RWPE1 (cell line): ENCODE data around the gene PRAC2.

Experiments used
- CTCF ChIA-PET: fragments of 350-600 bp; sonication (Branson Sonifier 250); formaldehyde crosslinking; extraction: SDS; loops from one replicate; lab custom pipeline; 2021; lab: Yijun Ruan, JAX
- POLR2A ChIA-PET: fragments of 400-600 bp; formaldehyde crosslinking; extraction: SDS; loops from one replicate; lab custom pipeline; 2020; ENCODE audit warnings: antibody characterized with exemption; ENCODE audit not compliant: low non-redundant PET; lab: Yijun Ruan, JAX
- DNase-seq: peaks from one replicate; pipeline ENCODE4 v3.0.0; 2012; ENCODE audit warnings: low spot score
- H3K27ac ChIP-seq: fragments of 450-650 bp; 2 replicates; pipeline ENCODE4 v1.5.1; 2017
- CTCF ChIP-seq: fragments of 450-650 bp; conservative IDR thresholded peaks from 2 replicates; pipeline ENCODE4 v1.5.1; 2017; ENCODE audit warnings: low read depth, mild to moderate bottlenecking

Gene PRAC2

GRCh38 chr17:48690655-48691054 is 32.3 kb upstream of the PRAC2 start:
- no peak for TF ChIP-seq CTCF
- CTCF ChIA-PET: interaction anchor here (0.6 kb wide), 1 partner anchor 54 kb away, joined by 3 read pairs; no protein-coding TSS in a partner anchor
- POLR2A ChIA-PET: no interaction called here
- no peak for DNase-seq
- H3K27ac ChIP-seq: no peak overlapping the region

GRCh38 chr17:48692049-48692448 is 30.9 kb upstream of the PRAC2 start:
- no peak for TF ChIP-seq CTCF
- DNase-seq: no peak
- ChIA-PET POLR2A (no interaction called here), CTCF (interaction anchor here (0.9 kb wide), 1 partner anchor 191 kb away, joined by 4 read pairs; no protein-coding TSS in a partner anchor)
- no peak overlapping the region for H3K27ac ChIP-seq

- POLR2A ChIA-PET: no interaction called here
- H3K27ac ChIP-seq: no peak overlapping the region
- no peak for TF ChIP-seq CTCF
- no peak for DNase-seq
- CTCF ChIA-PET: interaction anchor here (0.9 kb wide), 1 partner anchor 190 kb away, joined by 4 read pairs; no protein-coding TSS in a partner anchor
Measured at GRCh38 chr17:48693178-48693577, 29.8 kb upstream of the PRAC2 start.

- no peak for TF ChIP-seq CTCF
- POLR2A ChIA-PET: no interaction called here
- no peak overlapping the region for H3K27ac ChIP-seq
- DNase-seq: no peak
- CTCF ChIA-PET: interaction anchor here (0.6 kb wide), 2 partner anchors 316 to 407 kb away, joined by 3 to 4 read pairs; no protein-coding TSS in a partner anchor
Measured at GRCh38 chr17:48701864-48702532, 21.0 kb upstream of the PRAC2 start.

- CTCF ChIA-PET: interaction anchor here (0.5 to 1.0 kb wide), 6 partner anchors 19 to 587 kb away, joined by 3 to 6 read pairs (median 3); no protein-coding TSS in a partner anchor
- POLR2A ChIA-PET: interaction anchor here (0.6 to 0.7 kb wide), 2 partner anchors 101 to 615 kb away, joined by 4 to 8 read pairs; no protein-coding TSS in a partner anchor
- no peak for DNase-seq
- no peak for TF ChIP-seq CTCF
- no peak overlapping the region for H3K27ac ChIP-seq
Measured at GRCh38 chr17:48704361-48705248, 18.4 kb upstream of the PRAC2 start.

- H3K27ac ChIP-seq: no peak overlapping the region
- CTCF ChIA-PET: no interaction called here
- no peak for DNase-seq
- no peak for TF ChIP-seq CTCF
- POLR2A ChIA-PET: no interaction called here
Measured at GRCh38 chr17:48711128-48711527, 11.9 kb upstream of the PRAC2 start.
